ENCODE results near the gene PLCE1. TPM values are rescaled to one million over a fixed set of nuclear protein-coding genes. Genes with fewer than 3 reads are reported as not detected.
"Not testable (repeated sequence)": the region's sequence is repeated elsewhere in the genome, so short reads cannot be mapped to it uniquely, and the experiment has no call there.

PLCE1 gene
- total RNA-seq = under 1 TPM; 0.02 to 0.04 TPM

GRCh38 chr10:93993782-93994437 is at the start of gene PLCE1:
Gene PLCE1 (plus strand): TSS chr10:93993931. CDS start chr10:94031047, 37,116 bp downstream.
- ChIA-PET CTCF (no interaction called here), POLR2A (no interaction called here)
- peaks cover 6% of the 10 kb centered on the region for H3K4me1 Mint-ChIP-seq
- no peaks in the 10 kb centered on the region for H3K36me3 Mint-ChIP-seq (ENCODE audit: low read depth)
- H3K9me3 Mint-ChIP-seq = no peaks in the 10 kb centered on the region
- no peak within 1 kb of the TSS for H3K27ac Mint-ChIP-seq
- H3K4me3 Mint-ChIP-seq = peak within 1 kb of the TSS; percentile 61
- DNase-seq = no peak
- peaks cover 55% of the 10 kb centered on the region for H3K27me3 Mint-ChIP-seq

- H3K27ac Mint-ChIP-seq = no peak overlapping the region
- ChIA-PET CTCF (no interaction called here), POLR2A (no interaction called here)
- H3K36me3 Mint-ChIP-seq (ENCODE audit: low read depth) = no peaks in the 10 kb centered on the region
- DNase-seq = no peak
- no peaks in the 10 kb centered on the region for H3K9me3 Mint-ChIP-seq
- H3K4me1 Mint-ChIP-seq = no peaks in the 10 kb centered on the region
- H3K4me3 Mint-ChIP-seq = no peak overlapping the region
- H3K27me3 Mint-ChIP-seq = no peaks in the 10 kb centered on the region
These were observed 47.9 kb upstream of the PLCE1 start for GRCh38 chr10:93945819-93946218.

- H3K4me1 Mint-ChIP-seq = no peaks in the 10 kb centered on the region
These were observed 46.7 kb upstream of the PLCE1 start for GRCh38 chr10:93947055-93947454.

GRCh38 chr10:93947524-93947923 is 46.2 kb upstream of the PLCE1 start:
- H3K4me1 Mint-ChIP-seq = no peaks in the 10 kb centered on the region
- H3K4me3 Mint-ChIP-seq = no peak overlapping the region
- POLR2A ChIA-PET = no interaction called here
- no peaks in the 10 kb centered on the region for H3K27me3 Mint-ChIP-seq
- no peak for DNase-seq
- no peaks in the 10 kb centered on the region for H3K36me3 Mint-ChIP-seq (ENCODE audit: low read depth)
- no peaks in the 10 kb centered on the region for H3K9me3 Mint-ChIP-seq
- no peak overlapping the region for H3K27ac Mint-ChIP-seq
- CTCF ChIA-PET = no interaction called here

More at GRCh38 chr10:93947055-93947454, 46.7 kb upstream of the PLCE1 start:
- DNase-seq = no peak
- Mint-ChIP-seq H3K4me3 (no peak overlapping the region), H3K9me3 (no peaks in the 10 kb centered on the region), H3K27me3 (no peaks in the 10 kb centered on the region), H3K36me3 (ENCODE audit: low read depth) (no peaks in the 10 kb centered on the region), H3K27ac (no peak overlapping the region)
- CTCF ChIA-PET = no interaction called here
- POLR2A ChIA-PET = no interaction called here

- Mint-ChIP-seq H3K27me3 (no peaks in the 10 kb centered on the region), H3K4me1 (no peaks in the 10 kb centered on the region), H3K9me3 (no peaks in the 10 kb centered on the region), H3K27ac (no peak overlapping the region), H3K4me3 (no peak overlapping the region), H3K36me3 (ENCODE audit: low read depth) (no peaks in the 10 kb centered on the region)
- POLR2A ChIA-PET = no interaction called here
- CTCF ChIA-PET = no interaction called here
- no peak for DNase-seq
These were observed 41.8 kb upstream of the PLCE1 start for GRCh38 chr10:93951905-93952304.

- CTCF ChIA-PET = no interaction called here
- POLR2A ChIA-PET = no interaction called here
These were observed 39.4 kb upstream of the PLCE1 start for GRCh38 chr10:93954299-93954698.

GRCh38 chr10:93954726-93955363 is 38.9 kb upstream of the PLCE1 start:
- H3K27me3 Mint-ChIP-seq = no peaks in the 10 kb centered on the region
- ChIA-PET CTCF (no interaction called here), POLR2A (no interaction called here)
- DNase-seq = no peak
- H3K36me3 Mint-ChIP-seq (ENCODE audit: low read depth) = no peaks in the 10 kb centered on the region
- no peaks in the 10 kb centered on the region for H3K4me1 Mint-ChIP-seq
- no peak overlapping the region for H3K4me3 Mint-ChIP-seq
- H3K9me3 Mint-ChIP-seq = no peaks in the 10 kb centered on the region
- H3K27ac Mint-ChIP-seq = no peak overlapping the region

More at GRCh38 chr10:93954299-93954698, 39.4 kb upstream of the PLCE1 start:
- DNase-seq = no peak
- no peak overlapping the region for H3K27ac Mint-ChIP-seq
- H3K4me3 Mint-ChIP-seq = no peak overlapping the region
- H3K4me1 Mint-ChIP-seq = no peaks in the 10 kb centered on the region
- H3K36me3 Mint-ChIP-seq (ENCODE audit: low read depth) = no peaks in the 10 kb centered on the region
- no peaks in the 10 kb centered on the region for H3K27me3 Mint-ChIP-seq
- no peaks in the 10 kb centered on the region for H3K9me3 Mint-ChIP-seq

- DNase-seq = no peak
- Mint-ChIP-seq H3K9me3 (no peaks in the 10 kb centered on the region), H3K27ac (no peak overlapping the region), H3K27me3 (no peaks in the 10 kb centered on the region), H3K36me3 (ENCODE audit: low read depth) (no peaks in the 10 kb centered on the region), H3K4me3 (no peak overlapping the region), H3K4me1 (no peaks in the 10 kb centered on the region)
- CTCF ChIA-PET = no interaction called here
- POLR2A ChIA-PET = no interaction called here
These were observed 34.9 kb upstream of the PLCE1 start for GRCh38 chr10:93958834-93959233.

- CTCF ChIA-PET = not testable (repeated sequence)
These were observed 32.7 kb upstream of the PLCE1 start for GRCh38 chr10:93960988-93961387.

GRCh38 chr10:93962973-93963372 is 30.8 kb upstream of the PLCE1 start:
- Mint-ChIP-seq H3K36me3 (ENCODE audit: low read depth) (no peaks in the 10 kb centered on the region), H3K9me3 (no peaks in the 10 kb centered on the region), H3K27ac (no peak overlapping the region), H3K4me3 (no peak overlapping the region), H3K4me1 (no peaks in the 10 kb centered on the region), H3K27me3 (no peaks in the 10 kb centered on the region)
- DNase-seq = no peak
- POLR2A ChIA-PET = no interaction called here
- CTCF ChIA-PET = no interaction called here

More at GRCh38 chr10:93960988-93961387, 32.7 kb upstream of the PLCE1 start:
- H3K27me3 Mint-ChIP-seq; H3K36me3 Mint-ChIP-seq (ENCODE audit: low read depth); POLR2A ChIA-PET; H3K9me3 Mint-ChIP-seq; H3K4me3 Mint-ChIP-seq; H3K4me1 Mint-ChIP-seq; DNase-seq; H3K27ac Mint-ChIP-seq: not testable (repeated sequence)

- ChIA-PET CTCF (no interaction called here), POLR2A (no interaction called here)
- Mint-ChIP-seq H3K27me3 (no peaks in the 10 kb centered on the region), H3K4me1 (no peaks in the 10 kb centered on the region), H3K4me3 (no peak overlapping the region), H3K36me3 (ENCODE audit: low read depth) (no peaks in the 10 kb centered on the region), H3K27ac (no peak overlapping the region), H3K9me3 (no peaks in the 10 kb centered on the region)
- DNase-seq = no peak
These were observed 30.3 kb upstream of the PLCE1 start for GRCh38 chr10:93963434-93963833.

- ChIA-PET POLR2A (no interaction called here), CTCF (interaction anchor here (0.6 kb wide), 2 partner anchors 19 to 71 kb away, joined by 3 read pairs; no protein-coding TSS in a partner anchor)
- no peaks in the 10 kb centered on the region for H3K9me3 Mint-ChIP-seq
- H3K27ac Mint-ChIP-seq = no peak overlapping the region
- H3K27me3 Mint-ChIP-seq = no peaks in the 10 kb centered on the region
- no peak for DNase-seq
- no peak overlapping the region for H3K4me3 Mint-ChIP-seq
- H3K4me1 Mint-ChIP-seq = no peaks in the 10 kb centered on the region
- no peaks in the 10 kb centered on the region for H3K36me3 Mint-ChIP-seq (ENCODE audit: low read depth)
These were observed 27.8 kb upstream of the PLCE1 start for GRCh38 chr10:93965911-93966310.

GRCh38 chr10:93967756-93968155 is 26.0 kb upstream of the PLCE1 start:
- no peaks in the 10 kb centered on the region for H3K4me1 Mint-ChIP-seq
- DNase-seq = no peak
- POLR2A ChIA-PET = no interaction called here
- H3K9me3 Mint-ChIP-seq = no peaks in the 10 kb centered on the region
- CTCF ChIA-PET = no interaction called here
- H3K27me3 Mint-ChIP-seq = no peaks in the 10 kb centered on the region
- no peak overlapping the region for H3K4me3 Mint-ChIP-seq
- H3K27ac Mint-ChIP-seq = no peak overlapping the region
- no peaks in the 10 kb centered on the region for H3K36me3 Mint-ChIP-seq (ENCODE audit: low read depth)

- CTCF ChIA-PET = no interaction called here
- Mint-ChIP-seq H3K4me3 (no peak overlapping the region), H3K27ac (no peak overlapping the region), H3K9me3 (no peaks in the 10 kb centered on the region), H3K27me3 (no peaks in the 10 kb centered on the region), H3K4me1 (no peaks in the 10 kb centered on the region), H3K36me3 (ENCODE audit: low read depth) (no peaks in the 10 kb centered on the region)
- no peak for DNase-seq
- POLR2A ChIA-PET = no interaction called here
These were observed 25.2 kb upstream of the PLCE1 start for GRCh38 chr10:93968540-93968945.
